Bladder microvascular endothelial cell (primary cell): ENCODE results near the gene MC1R. TPM values are rescaled to one million over a fixed set of nuclear protein-coding genes. Genes with fewer than 3 reads are reported as not detected.

Source experiments
- total RNA-seq: library from RNA; depleted of rRNA; stranded (reverse); fragments of >200 nt; gene quantifications from 2 replicates; pipeline ENCODE4 v1.2.3, GENCODE V29; 2014

Gene MC1R
- 0.97 and 2.1 TPM in 2 replicates for total RNA-seq

DNA sequence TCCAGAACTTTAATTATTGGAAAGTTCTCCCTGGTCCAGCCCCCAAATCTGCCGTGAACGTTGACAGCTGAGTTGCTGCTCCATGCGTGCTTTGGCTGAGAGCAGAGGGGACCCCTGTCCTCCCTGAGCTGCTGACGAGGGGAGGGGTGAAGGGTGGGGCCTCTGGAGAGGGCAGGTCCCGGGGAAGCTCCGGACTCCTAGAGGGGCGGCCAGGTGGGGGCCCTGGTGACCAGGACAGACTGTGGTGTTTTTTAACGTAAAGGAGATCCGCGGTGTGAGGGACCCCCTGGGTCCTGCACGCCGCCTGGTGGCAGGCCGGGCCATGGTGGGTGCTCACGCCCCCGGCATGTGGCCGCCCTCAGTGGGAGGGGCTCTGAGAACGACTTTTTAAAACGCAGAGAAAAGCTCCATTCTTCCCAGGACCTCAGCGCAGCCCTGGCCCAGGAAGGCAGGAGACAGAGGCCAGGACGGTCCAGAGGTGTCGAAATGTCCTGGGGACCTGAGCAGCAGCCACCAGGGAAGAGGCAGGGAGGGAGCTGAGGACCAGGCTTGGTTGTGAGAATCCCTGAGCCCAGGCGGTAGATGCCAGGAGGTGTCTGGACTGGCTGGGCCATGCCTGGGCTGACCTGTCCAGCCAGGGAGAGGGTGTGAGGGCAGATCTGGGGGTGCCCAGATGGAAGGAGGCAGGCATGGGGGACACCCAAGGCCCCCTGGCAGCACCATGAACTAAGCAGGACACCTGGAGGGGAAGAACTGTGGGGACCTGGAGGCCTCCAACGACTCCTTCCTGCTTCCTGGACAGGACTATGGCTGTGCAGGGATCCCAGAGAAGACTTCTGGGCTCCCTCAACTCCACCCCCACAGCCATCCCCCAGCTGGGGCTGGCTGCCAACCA lies at the start of gene MC1R:
TSS of gene MC1R (plus strand) at position 410 of the 895 bp plus-strand sequence. CDS start at position 807, 397 bp downstream.

DNA sequence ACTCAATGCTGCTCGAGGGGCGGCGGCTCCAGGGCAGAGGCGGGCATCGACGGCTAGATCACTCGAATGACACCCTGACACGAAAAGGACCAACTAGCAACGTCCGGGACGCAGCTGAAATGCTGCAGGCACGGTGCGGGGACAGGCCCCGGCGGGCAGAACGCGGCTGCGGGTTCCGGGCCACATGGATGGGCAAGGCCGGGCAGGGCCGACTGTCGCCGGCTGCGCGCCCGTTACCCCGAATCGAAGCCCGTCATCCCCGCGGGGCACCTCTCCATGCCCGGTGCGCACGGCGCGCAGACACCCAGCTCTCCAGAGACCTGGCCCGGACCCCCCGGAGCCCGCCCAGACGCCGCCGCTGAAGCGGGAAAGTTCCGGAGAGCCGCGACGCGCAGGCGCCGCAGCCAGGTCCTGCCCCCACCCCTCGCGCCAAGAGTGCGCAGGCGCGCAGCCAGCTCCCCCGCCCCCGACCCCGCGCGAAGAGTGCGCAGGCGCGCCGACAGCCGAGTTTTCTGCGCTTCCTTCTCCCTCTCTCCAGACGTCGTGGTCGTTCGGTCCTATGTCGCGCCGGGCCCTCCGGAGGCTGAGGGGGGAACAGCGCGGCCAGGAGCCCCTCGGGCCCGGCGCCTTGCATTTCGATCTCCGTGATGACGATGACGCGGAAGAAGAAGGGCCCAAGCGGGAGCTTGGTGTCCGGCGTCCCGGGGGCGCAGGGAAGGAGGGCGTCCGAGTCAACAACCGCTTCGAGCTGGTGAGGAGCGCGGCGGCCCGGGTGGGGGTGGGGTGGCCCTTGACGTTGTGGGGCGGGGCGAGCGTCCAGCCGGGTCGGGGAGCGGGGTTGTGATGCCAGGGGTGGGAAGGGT lies 45.3 kb upstream of the MC1R start, which contains the start of gene TCF25:
TSS of gene TCF25 (plus strand) at position 484 of the 863 bp plus-strand sequence. CDS start at position 560, 76 bp downstream.

DNA sequence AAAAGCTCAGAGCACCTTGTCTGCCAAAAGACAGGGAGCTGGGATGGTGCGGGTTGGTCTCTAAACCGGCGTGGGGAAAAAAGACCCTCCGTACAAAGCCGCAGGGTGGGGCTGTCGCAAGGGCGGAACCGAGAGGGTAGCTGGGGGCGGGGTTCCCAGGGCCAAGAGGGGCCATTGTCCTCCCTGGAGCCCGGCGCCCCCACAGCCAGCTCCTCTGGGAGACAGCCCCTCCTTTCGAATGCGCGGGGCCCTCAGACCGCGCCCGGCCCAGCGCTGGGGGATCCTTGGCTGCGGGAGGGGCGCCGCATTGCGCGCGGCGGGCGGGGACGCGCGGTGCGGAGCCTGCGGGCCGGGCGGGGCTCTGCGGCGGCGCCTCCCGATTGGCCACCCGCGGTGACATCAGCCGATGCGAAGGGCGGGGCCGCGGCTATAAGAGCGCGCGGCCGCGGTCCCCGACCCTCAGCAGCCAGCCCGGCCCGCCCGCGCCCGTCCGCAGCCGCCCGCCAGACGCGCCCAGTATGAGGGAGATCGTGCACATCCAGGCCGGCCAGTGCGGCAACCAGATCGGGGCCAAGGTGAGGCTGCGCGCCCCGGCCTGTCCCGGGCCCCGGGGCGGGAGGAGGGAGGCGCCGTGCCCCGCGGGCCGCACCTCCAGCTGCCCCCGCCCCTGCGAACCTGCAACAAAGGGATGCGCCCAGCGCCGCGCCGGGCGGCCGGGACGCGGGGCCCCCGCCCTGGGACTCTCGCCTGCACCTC lies 4.4 kb downstream of the MC1R start, which contains the start of gene TUBB3:
TSS of gene TUBB3 (plus strand) at position 459 of the 756 bp plus-strand sequence. CDS start at position 519, 60 bp downstream.

Other genes with a start within 250 kb of the MC1R start
- gene CDK10, start 232.2 kb upstream of the MC1R start, total RNA-seq = 32.2 and 62.8 TPM in 2 replicates
- gene SPATA2L, start 217.2 kb upstream of the MC1R start, total RNA-seq = 13.0 and 18.1 TPM in 2 replicates
- gene VPS9D1, start 198.0 kb upstream of the MC1R start, total RNA-seq = 2.6 and 7.4 TPM in 2 replicates
- gene ZNF276, start 197.3 kb upstream of the MC1R start, total RNA-seq = 16.4 and 31.5 TPM in 2 replicates
- gene FANCA, start 102.2 kb upstream of the MC1R start, total RNA-seq = 16.5 and 20.1 TPM in 2 replicates
- 0.97 and 4.8 TPM in 2 replicates for gene SPIRE2, start 90.4 kb upstream of the MC1R start, total RNA-seq
- 136 and 197 TPM in 2 replicates for gene TCF25, start 45.3 kb upstream of the MC1R start, total RNA-seq
- 137 and 173 TPM in 2 replicates for gene TUBB3, start 4.5 kb downstream of the MC1R start, total RNA-seq
- 84.3 and 106 TPM in 2 replicates for gene DEF8, start 29.9 kb downstream of the MC1R start, total RNA-seq
- 1.5 and 17.5 TPM in 2 replicates for gene DBNDD1, start 100.6 kb downstream of the MC1R start, total RNA-seq
- not detected in 2 replicates for gene PRDM7, start 158.5 kb downstream of the MC1R start, total RNA-seq